Measurements from ENCODE around the gene PREX1.
A peak's percentile ranks its signal among the peaks of the same experiment; 100 is the strongest.

The PREX1 gene

GRCh38 chr20:48843057-48843806 lies 15.4 kb upstream of the PREX1 start:
- TF ChIP-seq CTCF (conservative IDR thresholded peaks at IDR 0.05; ENCODE audit: low read depth), result no peak
- CTCF ChIA-PET, result no interaction called here
- DNase-seq (ENCODE audit: low spot score), result peak; percentile 44
- H3K27ac ChIP-seq, result no peak overlapping the region
- POLR2A ChIA-PET (ENCODE audit: low non-redundant PET), result no interaction called here

- CTCF ChIA-PET, result interaction anchor here (0.6 to 1.9 kb wide), 6 partner anchors 28 to 1777 kb away, joined by 3 to 7 read pairs (median 4); no protein-coding TSS in a partner anchor
- TF ChIP-seq CTCF (conservative IDR thresholded peaks at IDR 0.05; ENCODE audit: low read depth), result no peak
Measured at GRCh38 chr20:48841875-48842529, 14.2 kb upstream of the PREX1 start.

GRCh38 chr20:48841196-48841874 lies 13.5 kb upstream of the PREX1 start:
- TF ChIP-seq CTCF (conservative IDR thresholded peaks at IDR 0.05; ENCODE audit: low read depth), result no peak
- no peak for DNase-seq (ENCODE audit: low spot score)
- ChIA-PET POLR2A (ENCODE audit: low non-redundant PET) (interaction anchor here (0.6 kb wide), 1 partner anchor 886 kb away, joined by 3 read pairs; no protein-coding TSS in a partner anchor), CTCF (interaction anchor here (0.7 to 1.9 kb wide), 3 partner anchors 63 to 184 kb away, joined by 3 to 7 read pairs (median 5); no protein-coding TSS in a partner anchor)
- H3K27ac ChIP-seq, result no peak overlapping the region

More at GRCh38 chr20:48841875-48842529, 14.2 kb upstream of the PREX1 start:
- H3K27ac ChIP-seq, result no peak overlapping the region
- peak; percentile 95 for DNase-seq (ENCODE audit: low spot score)
- POLR2A ChIA-PET (ENCODE audit: low non-redundant PET), result interaction anchor here (0.6 kb wide), 1 partner anchor 887 kb away, joined by 3 read pairs; no protein-coding TSS in a partner anchor

- no peak for DNase-seq (ENCODE audit: low spot score)
- no peak for TF ChIP-seq CTCF (conservative IDR thresholded peaks at IDR 0.05; ENCODE audit: low read depth)
- CTCF ChIA-PET, result no interaction called here
- POLR2A ChIA-PET (ENCODE audit: low non-redundant PET), result no interaction called here
- H3K27ac ChIP-seq, result no peak overlapping the region
Measured at GRCh38 chr20:48839154-48839917, 11.5 kb upstream of the PREX1 start.

- no peak for TF ChIP-seq CTCF (conservative IDR thresholded peaks at IDR 0.05; ENCODE audit: low read depth)
- POLR2A ChIA-PET (ENCODE audit: low non-redundant PET), result no interaction called here
- CTCF ChIA-PET, result no interaction called here
Measured at GRCh38 chr20:48837014-48837413, 9.2 kb upstream of the PREX1 start.

GRCh38 chr20:48835390-48835789 lies 7.6 kb upstream of the PREX1 start:
- no peak for TF ChIP-seq CTCF (conservative IDR thresholded peaks at IDR 0.05; ENCODE audit: low read depth)
- no peak for DNase-seq (ENCODE audit: low spot score)
- POLR2A ChIA-PET (ENCODE audit: low non-redundant PET), result no interaction called here
- CTCF ChIA-PET, result no interaction called here
- no peak overlapping the region for H3K27ac ChIP-seq

More at GRCh38 chr20:48837014-48837413, 9.2 kb upstream of the PREX1 start:
- H3K27ac ChIP-seq, result no peak overlapping the region
- DNase-seq (ENCODE audit: low spot score), result no peak
